Panc1 (cell line): ENCODE data around the gene MSANTD4. TPM values are rescaled to one million over a fixed set of nuclear protein-coding genes. Genes with fewer than 3 reads are reported as not detected.
"Not testable (repeated sequence)": the region's sequence is repeated elsewhere in the genome, so short reads cannot be mapped to it uniquely, and the experiment has no call there.

Experiments used
- ATAC-seq: fragments of 200-7000 bp; cut with Tn5 transposase; 2 replicates; pipeline ENCODE4 v1.9.1; 2020; ENCODE audit warnings: mild to moderate bottlenecking, moderate library complexity
- BruUV-seq: library from RNA; stranded (reverse); fragments of 400-500 nt; replicated peaks from 2 replicates; lab custom pipeline; 2021; lab: Mats Ljungman, UMichigan
- CTCF ChIA-PET: fragments of 300-600 bp; sonication (Branson Sonifier 250); formaldehyde crosslinking; loops from one replicate; lab custom pipeline; 2022; ENCODE audit warnings: antibody characterized with exemption; lab: Charles Lee
- POLR2A ChIA-PET: fragments of 300-600 bp; sonication (Branson Sonifier 250); formaldehyde crosslinking; loops from one replicate; lab custom pipeline; 2022; ENCODE audit warnings: antibody characterized with exemption; lab: Charles Lee
- DNase-seq: peaks from one replicate; pipeline ENCODE4 v3.0.0-alpha.2; 2010; ENCODE audit warnings: low read depth, low spot score
- H3K27ac ChIP-seq: 2 replicates; pipeline ENCODE4 v1.5.1; 2011; ENCODE audit warnings: mild to moderate bottlenecking, low read length, inconsistent platforms
- H3K27me3 ChIP-seq: fragments of 200-500 bp; sonication (Bioruptor generic); 2 replicates; pipeline ENCODE4 v1.6.0; 2014; ENCODE audit warnings: low read length, inconsistent platforms; ENCODE audit not compliant: control insufficient read depth, insufficient read depth
- H3K36me3 ChIP-seq: fragments of 200-500 bp; sonication (Bioruptor generic); 2 replicates; pipeline ENCODE4 v1.5.1; 2014; ENCODE audit warnings: inconsistent platforms, mild to moderate bottlenecking, low read length, moderate library complexity; ENCODE audit not compliant: control insufficient read depth, insufficient read depth
- H3K4me1 ChIP-seq: 2 replicates; pipeline ENCODE4 v1.5.1; 2011; ENCODE audit warnings: inconsistent platforms, mild to moderate bottlenecking, low read length, moderate library complexity; ENCODE audit not compliant: control insufficient read depth, insufficient read depth
- H3K4me3 ChIP-seq, 2 experiments: 2 replicates each; pipeline ENCODE4 v1.5.1; 2011 to 2012; ENCODE audit warnings: low read depth in 2 of 2, low read length in 2 of 2, mild to moderate bottlenecking in 2 of 2, inconsistent platforms in 1 of 2, moderate library complexity in 1 of 2
- H3K9me3 ChIP-seq: fragments of 200-500 bp; sonication (Bioruptor generic); 2 replicates; pipeline ENCODE4 v1.5.1; 2014; ENCODE audit warnings: low read depth, mild to moderate bottlenecking, inconsistent platforms, low read length, moderate library complexity; ENCODE audit not compliant: control insufficient read depth, insufficient read depth
- CTCF ChIP-seq: fragments of 450-650 bp; IDR thresholded peaks from 2 replicates; pipeline ENCODE4 v1.5.1; 2017; ENCODE audit warnings: mild to moderate bottlenecking
- POLR2AphosphoS5 ChIP-seq: IDR thresholded peaks from 2 replicates; pipeline ENCODE4 v1.6.1; 2012; ENCODE audit warnings: mild to moderate bottlenecking, low read depth, low read length, moderate library complexity
- SIN3A ChIP-seq: IDR thresholded peaks from 2 replicates; pipeline ENCODE4 v1.6.1; 2012; ENCODE audit warnings: low read depth, mild to moderate bottlenecking, low read length, moderate library complexity, borderline replicate concordance; ENCODE audit not compliant: insufficient read depth
- TCF7L2 ChIP-seq: IDR thresholded peaks from 2 replicates; pipeline ENCODE4 v1.6.1; 2011; ENCODE audit warnings: mild to moderate bottlenecking, low read depth, low read length, inconsistent platforms
- in situ Hi-C: cut with HindIII; loops from 2 replicates; pipeline ENCODE4 v1.10.0; 2016; ENCODE audit warnings: low sequenced_read_pairs, low pct_unique_long_range_greater_than_20kb
- intact Hi-C: fragments of 100-400 bp; cut with micrococcal nuclease; formaldehyde crosslinking; loops from one replicate; pipeline ENCODE4 v1.10.0; 2022; ENCODE audit not compliant: unreplicated experiment
- total RNA-seq: library from RNA; stranded (reverse); gene quantifications from one replicate; pipeline ENCODE4 v1.2.1, GENCODE V29; 2021; ENCODE audit not compliant: unreplicated experiment
- TF ChIP-seq, protein P1 (sequence below), 2 experiments: IDR thresholded peaks; 2 replicates each; pipeline ENCODE4 v1.6.1; 2011 to 2012; ENCODE audit warnings: low read depth in 2 of 2, control low read depth in 1 of 2, low read length in 1 of 2, mild to moderate bottlenecking in 1 of 2, moderate library complexity in 1 of 2; ENCODE audit not compliant: insufficient read depth in 1 of 2

MSANTD4 gene
- total RNA-seq, 1 experiment from 2014 or later, result 19.6 TPM

DNA sequence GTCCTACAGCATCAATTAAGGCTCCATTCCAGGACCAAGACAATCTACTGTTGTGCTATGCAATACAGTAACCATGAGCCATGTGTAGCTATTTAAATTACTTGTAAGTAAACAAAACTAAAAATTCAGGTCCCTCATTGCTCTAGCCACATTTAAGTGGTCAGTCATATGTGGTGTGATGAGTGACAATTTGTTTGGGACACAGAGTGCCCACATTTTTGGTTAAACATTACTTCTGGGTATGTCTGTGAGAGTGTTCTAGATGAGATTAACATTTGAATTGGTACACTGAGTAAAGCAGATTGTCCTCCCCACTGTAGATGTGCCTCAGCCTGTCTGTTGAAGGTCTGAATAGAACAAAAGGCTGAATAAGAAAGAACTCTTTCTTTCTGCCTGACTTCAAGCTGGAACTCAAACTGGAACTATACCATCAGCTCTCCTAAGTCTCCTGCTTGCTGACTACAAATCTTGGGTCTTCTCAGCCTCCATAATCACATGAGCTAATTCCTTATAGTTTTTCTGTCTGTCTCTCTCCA is 39.3 kb upstream of the MSANTD4 start:
- Histone ChIP-seq H3K27me3 (no peaks in the 10 kb centered on the region), H3K4me3 (no peak overlapping the region), H3K27ac (no peak overlapping the region), H3K4me1 (no peaks in the 10 kb centered on the region), H3K36me3 (no peaks in the 10 kb centered on the region), H3K9me3 (no peaks in the 10 kb centered on the region)
- ChIA-PET POLR2A (no interaction called here), CTCF (no interaction called here)
- in situ Hi-C loops, result no loop called here
- no TSS peak for BruUV-seq
- intact Hi-C loops, result no loop called here
- no peak for DNase-seq
- ATAC-seq, result no peak
- TF ChIP-seq, protein P1, sequence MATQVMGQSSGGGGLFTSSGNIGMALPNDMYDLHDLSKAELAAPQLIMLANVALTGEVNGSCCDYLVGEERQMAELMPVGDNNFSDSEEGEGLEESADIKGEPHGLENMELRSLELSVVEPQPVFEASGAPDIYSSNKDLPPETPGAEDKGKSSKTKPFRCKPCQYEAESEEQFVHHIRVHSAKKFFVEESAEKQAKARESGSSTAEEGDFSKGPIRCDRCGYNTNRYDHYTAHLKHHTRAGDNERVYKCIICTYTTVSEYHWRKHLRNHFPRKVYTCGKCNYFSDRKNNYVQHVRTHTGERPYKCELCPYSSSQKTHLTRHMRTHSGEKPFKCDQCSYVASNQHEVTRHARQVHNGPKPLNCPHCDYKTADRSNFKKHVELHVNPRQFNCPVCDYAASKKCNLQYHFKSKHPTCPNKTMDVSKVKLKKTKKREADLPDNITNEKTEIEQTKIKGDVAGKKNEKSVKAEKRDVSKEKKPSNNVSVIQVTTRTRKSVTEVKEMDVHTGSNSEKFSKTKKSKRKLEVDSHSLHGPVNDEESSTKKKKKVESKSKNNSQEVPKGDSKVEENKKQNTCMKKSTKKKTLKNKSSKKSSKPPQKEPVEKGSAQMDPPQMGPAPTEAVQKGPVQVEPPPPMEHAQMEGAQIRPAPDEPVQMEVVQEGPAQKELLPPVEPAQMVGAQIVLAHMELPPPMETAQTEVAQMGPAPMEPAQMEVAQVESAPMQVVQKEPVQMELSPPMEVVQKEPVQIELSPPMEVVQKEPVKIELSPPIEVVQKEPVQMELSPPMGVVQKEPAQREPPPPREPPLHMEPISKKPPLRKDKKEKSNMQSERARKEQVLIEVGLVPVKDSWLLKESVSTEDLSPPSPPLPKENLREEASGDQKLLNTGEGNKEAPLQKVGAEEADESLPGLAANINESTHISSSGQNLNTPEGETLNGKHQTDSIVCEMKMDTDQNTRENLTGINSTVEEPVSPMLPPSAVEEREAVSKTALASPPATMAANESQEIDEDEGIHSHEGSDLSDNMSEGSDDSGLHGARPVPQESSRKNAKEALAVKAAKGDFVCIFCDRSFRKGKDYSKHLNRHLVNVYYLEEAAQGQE (IDR thresholded peaks at IDR 0.05; ENCODE audit: insufficient read depth in 1 of 2, low read depth in 2 of 2, low read length in 1 of 2), result no peak
- TF ChIP-seq TCF7L2 (no peak), CTCF (no peak), SIN3A (no peak), POLR2AphosphoS5 (no peak)

DNA sequence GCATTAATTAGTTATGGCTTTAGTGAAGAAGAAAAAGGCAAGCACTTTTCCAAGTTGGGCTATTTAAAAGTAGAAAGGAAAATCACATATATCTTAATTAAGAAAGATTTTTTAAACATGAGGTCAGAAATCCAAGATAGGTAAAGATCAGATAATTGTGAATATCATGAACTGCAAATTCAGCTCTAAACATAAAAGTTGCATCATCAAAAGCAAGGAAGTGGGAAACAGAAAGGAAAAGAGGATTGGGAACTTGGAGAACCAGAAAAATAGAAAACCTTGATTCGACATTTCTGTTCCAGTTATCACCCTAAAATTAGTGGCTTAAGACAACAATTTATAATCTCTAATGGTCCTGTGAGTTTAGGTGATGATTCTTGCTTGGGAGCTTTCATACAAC is 37.6 kb upstream of the MSANTD4 start:
- H3K4me1 ChIP-seq, result no peaks in the 10 kb centered on the region
- intact Hi-C loops (no loop called here), in situ Hi-C loops (no loop called here)
- DNase-seq (no peak), ATAC-seq (no peak)
- no peaks in the 10 kb centered on the region for H3K27me3 ChIP-seq
- no peaks in the 10 kb centered on the region for H3K9me3 ChIP-seq
- ChIA-PET CTCF (no interaction called here), POLR2A (no interaction called here)
- TF ChIP-seq SIN3A, result no peak
- TF ChIP-seq, protein P1 (IDR thresholded peaks at IDR 0.05; ENCODE audit: insufficient read depth in 1 of 2, low read depth in 2 of 2, low read length in 1 of 2), result no peak
- TF ChIP-seq CTCF, result no peak
- no peak for TF ChIP-seq POLR2AphosphoS5
- TF ChIP-seq TCF7L2, result no peak
- H3K4me3 ChIP-seq, result no peak overlapping the region
- H3K36me3 ChIP-seq, result no peaks in the 10 kb centered on the region
- no peak overlapping the region for H3K27ac ChIP-seq
- BruUV-seq, result no TSS peak

DNA sequence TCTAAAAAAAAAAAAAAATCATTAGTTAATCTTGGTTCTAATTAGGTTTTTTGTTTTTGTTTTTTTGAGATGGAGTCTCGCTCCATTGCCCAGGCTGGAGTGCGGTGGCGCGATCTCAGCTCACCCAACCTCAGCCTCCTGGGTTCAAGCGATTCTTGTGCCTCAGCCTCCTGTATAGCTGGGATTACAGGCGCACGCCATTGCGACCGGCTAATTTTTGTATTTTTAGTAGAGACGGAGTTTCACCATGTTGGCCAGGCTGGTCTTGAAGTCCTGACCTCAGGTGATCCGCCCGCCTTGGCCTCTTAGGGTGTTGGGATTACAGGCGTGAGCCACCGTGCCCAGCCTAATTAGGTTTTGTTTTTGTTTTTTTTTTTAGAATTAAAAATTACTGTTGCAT is 36.3 kb upstream of the MSANTD4 start:
- in situ Hi-C loops, H3K4me3 ChIP-seq, intact Hi-C loops, H3K4me1 ChIP-seq, H3K27me3 ChIP-seq, ATAC-seq, H3K36me3 ChIP-seq, H3K27ac ChIP-seq, DNase-seq, BruUV-seq, POLR2A ChIA-PET, CTCF ChIA-PET, H3K9me3 ChIP-seq: not testable (repeated sequence)
